GM12891 (cell line): ENCODE data around the gene INAVA.

ENCODE experiments used
- PAX5 ChIP-seq: IDR thresholded peaks from 2 replicates; pipeline ENCODE4 v1.6.1; 2011; ENCODE audit warnings: low read length, moderate library complexity, mild to moderate bottlenecking; ENCODE audit not compliant: insufficient read depth, severe bottlenecking
- POLR2A ChIP-seq: IDR thresholded peaks from 2 replicates; pipeline ENCODE4 v1.6.1; 2011; ENCODE audit warnings: low read depth, low read length, control low read depth
- POLR2AphosphoS5 ChIP-seq: IDR thresholded peaks from 2 replicates; pipeline ENCODE4 v1.6.1; 2011; ENCODE audit warnings: low read depth, low read length, control low read depth
- POU2F2 ChIP-seq: IDR thresholded peaks from 2 replicates; pipeline ENCODE4 v1.6.1; 2011; ENCODE audit warnings: low read depth, mild to moderate bottlenecking, control low read depth, low read length, moderate library complexity
- SPI1 ChIP-seq: IDR thresholded peaks from 2 replicates; pipeline ENCODE4 v1.6.1; 2011; ENCODE audit warnings: low read depth, low read length, control low read depth
- TAF1 ChIP-seq: IDR thresholded peaks from 2 replicates; pipeline ENCODE4 v1.6.1; 2011; ENCODE audit warnings: low read depth, low read length, control low read depth

DNA sequence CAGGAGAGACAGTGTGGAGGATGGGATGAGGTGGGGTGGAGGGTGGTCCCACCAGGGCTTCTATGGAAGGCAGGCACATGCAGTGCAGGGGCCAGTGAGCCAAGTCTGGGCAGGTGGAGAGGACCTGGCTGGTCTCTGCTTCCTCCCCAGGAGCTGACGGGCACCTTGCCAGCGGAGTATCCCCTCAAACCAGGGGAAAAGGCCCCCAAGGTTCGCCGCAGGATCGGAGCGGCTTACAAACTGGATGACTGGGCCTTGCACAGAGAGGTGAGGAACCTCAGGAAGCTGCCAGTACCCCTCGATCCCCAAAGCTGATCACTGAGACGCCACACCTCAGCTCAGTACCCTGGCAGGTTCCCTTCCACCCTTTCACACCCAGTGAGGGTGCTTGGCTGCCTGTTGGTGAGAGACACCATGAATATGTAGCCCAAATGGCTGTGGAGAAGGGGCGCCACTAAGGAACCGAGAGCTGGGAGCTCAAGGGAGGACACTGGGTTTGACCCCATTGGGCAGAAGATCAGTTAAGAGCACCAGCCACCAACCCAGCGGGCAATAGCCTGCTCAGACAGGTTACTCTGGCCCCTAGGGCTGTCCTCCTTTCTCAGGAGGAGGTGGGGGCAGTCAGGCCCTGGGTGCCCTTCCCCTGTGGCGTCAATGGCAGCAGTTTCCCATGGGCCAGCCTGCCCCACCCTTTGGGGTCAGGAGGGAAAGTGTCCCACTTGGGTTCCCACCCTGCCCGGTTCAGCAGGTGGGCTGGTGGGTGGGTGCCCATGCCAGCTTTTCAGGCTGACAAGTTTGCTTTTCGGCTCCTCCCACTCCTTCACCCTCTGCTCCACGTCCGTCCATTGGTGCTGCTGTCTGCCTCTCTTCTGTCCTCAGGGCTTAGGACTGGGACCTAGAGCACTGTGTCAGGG is 5.5 kb downstream of the INAVA start:
- TF ChIP-seq POLR2AphosphoS5 (no peak), POU2F2 (no peak), POLR2A (no peak), PAX5 (no peak), TAF1 (no peak), SPI1 (no peak)
